ENCODE data around the gene ANKRD40CL.
A peak's percentile ranks its signal among the peaks of the same experiment; 100 is the strongest.

The ANKRD40CL gene

GRCh38 chr17:50785946-50786570 is 18.7 kb upstream of the ANKRD40CL start:
- DNase-seq: no peak

DNA sequence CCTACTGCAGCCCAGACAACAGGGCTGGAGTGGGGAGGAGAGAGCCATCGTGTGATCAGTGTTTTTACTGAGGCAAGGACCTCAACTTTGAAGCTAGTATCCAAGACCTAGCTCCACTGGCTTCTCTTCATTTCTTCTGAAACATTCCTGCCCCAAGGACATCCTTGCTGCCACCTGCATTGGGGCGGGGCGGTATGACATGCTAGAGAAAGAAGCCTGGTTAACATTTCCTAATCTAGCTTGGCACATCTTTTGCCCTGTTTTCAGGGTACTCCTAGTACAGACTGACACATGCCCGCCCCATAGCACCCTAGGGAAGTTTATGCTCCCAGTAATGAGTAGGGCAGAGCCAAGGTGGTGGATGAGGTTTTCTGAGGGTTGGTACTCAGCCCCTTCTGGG is 17.8 kb upstream of the ANKRD40CL start:
- DNase-seq: no peak

- no peak for DNase-seq
These were observed 16.6 kb upstream of the ANKRD40CL start for GRCh38 chr17:50783905-50784304.

- DNase-seq: peak; percentile 66 to 96
These were observed 15.9 kb upstream of the ANKRD40CL start for GRCh38 chr17:50783193-50783660.

DNA sequence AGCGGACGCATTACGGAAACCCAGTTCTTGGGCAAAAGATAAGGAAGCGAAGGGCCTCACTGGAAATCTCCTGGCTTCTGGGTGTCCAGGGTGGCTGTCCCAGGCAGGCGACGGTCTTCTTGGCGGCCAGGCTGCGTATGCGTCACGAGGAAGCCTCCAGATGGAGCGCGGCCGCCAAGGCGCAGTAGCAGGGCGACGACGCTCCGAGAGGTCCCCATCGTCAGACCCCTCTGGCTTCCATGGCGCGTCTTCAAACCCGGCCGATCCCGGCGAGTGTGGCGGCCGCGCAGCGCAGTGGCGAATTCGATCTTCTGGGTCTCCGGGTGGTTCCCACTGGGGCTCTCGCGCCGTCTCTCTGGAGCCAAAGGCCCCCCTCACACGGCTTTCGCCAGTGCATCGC is 13.8 kb upstream of the ANKRD40CL start:
- DNase-seq: no peak

GRCh38 chr17:50779747-50780353 is 12.5 kb upstream of the ANKRD40CL start:
- DNase-seq: no peak

GRCh38 chr17:50778988-50779387 is 11.7 kb upstream of the ANKRD40CL start:
- no peak for DNase-seq

GRCh38 chr17:50778471-50778870 is 11.2 kb upstream of the ANKRD40CL start:
- no peak for DNase-seq

DNA sequence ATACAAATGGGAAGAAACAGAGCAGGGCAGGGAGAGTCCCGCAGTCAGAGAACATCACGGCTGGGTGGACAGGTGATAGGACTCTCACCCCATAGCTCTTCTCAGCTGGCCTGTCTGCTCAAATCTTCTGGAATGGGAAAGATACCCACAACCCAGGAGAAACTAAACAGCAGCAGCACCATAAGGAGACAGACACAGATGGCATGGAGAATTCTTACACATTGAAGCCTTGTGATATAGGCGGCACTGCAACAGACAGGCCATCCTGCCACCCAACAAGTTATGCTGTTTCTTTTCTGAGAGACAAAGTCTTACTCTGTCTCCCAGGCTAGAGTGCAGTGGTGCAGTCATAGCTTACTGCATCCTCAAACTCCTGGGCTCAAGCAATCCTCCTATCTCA is 8.6 kb upstream of the ANKRD40CL start:
- DNase-seq: no peak

DNA sequence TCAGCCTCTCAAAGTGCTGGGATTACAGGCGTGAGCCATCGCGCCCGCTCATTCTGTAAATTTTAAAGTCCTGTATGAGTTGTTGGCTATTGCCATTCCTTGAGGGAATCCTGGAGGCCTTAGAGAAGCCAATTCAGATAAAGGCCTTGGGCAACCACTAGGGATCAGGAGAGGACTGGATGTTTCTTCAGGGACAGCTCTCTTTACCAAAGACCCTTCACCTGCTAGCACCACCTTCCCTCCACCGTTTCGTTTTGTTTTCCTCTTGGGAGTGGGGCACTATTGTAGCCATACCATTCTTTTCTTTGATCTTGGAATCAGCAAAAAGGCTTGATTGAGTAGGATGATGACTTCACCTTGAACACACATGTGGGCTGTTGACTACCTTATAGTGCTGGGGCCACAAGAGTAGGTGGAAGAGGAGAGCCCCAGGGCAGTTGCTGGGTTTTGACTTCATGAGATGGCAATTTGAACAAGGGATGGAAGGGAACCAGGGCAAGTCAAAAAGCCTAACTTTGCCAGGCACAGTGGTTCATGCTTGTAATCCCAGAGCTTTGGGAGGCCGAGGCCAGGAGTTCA is 7.0 kb upstream of the ANKRD40CL start:
- DNase-seq: no peak

DNA sequence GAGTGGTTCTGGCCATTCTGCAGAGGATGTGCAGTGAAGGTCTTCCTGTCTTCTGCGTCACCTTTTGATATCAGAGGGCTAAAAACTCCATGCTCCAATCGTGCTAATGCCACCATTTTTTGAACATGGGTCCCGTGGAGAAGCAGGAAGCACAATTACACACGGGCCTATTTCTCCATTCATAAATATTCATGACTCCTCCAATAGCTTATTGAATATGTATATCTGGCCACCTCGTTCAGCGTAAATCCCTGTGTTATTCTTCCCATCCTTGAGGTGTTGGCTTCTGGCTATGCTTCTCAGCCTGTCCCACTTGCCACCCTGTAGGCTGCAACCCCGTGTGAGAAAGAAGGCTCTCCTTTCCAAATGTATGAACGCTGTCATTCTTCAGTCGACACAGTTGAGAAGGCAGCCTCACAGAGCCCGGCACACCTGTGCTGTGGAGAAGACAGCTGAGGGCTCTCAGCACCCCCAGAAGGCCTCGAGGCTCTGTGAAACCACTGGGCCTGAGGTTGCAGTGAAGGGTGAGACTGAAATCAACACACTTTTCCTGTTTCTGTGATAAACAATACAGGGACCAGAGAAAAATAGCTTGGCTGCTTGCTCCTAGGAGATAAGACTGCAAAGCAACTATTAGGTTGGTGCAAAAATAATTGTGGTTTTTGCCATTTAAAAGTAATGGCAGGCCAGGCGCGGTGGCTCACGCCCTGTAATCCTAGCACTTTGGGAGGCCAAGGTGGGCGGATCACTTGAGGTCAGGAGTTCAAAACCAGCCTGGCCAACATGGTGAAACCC is 4.9 kb upstream of the ANKRD40CL start:
- DNase-seq: no peak

GRCh38 chr17:50770346-50770745 is 3.0 kb upstream of the ANKRD40CL start:
- DNase-seq: no peak

GRCh38 chr17:50769884-50770283 is 2.6 kb upstream of the ANKRD40CL start:
- no peak for DNase-seq

- DNase-seq: no peak
These were observed 1.0 kb upstream of the ANKRD40CL start for GRCh38 chr17:50768346-50768761.

- no peak for DNase-seq
These were observed 288 bp downstream of the ANKRD40CL start for GRCh38 chr17:50767030-50767429.

- no peak for DNase-seq
These were observed 895 bp downstream of the ANKRD40CL start for GRCh38 chr17:50766222-50767023.

GRCh38 chr17:50765454-50766221 is 1.7 kb downstream of the ANKRD40CL start:
- DNase-seq: peak; percentile 58 to 62

- no peak for DNase-seq
These were observed 2.6 kb downstream of the ANKRD40CL start for GRCh38 chr17:50764734-50765149.

DNA sequence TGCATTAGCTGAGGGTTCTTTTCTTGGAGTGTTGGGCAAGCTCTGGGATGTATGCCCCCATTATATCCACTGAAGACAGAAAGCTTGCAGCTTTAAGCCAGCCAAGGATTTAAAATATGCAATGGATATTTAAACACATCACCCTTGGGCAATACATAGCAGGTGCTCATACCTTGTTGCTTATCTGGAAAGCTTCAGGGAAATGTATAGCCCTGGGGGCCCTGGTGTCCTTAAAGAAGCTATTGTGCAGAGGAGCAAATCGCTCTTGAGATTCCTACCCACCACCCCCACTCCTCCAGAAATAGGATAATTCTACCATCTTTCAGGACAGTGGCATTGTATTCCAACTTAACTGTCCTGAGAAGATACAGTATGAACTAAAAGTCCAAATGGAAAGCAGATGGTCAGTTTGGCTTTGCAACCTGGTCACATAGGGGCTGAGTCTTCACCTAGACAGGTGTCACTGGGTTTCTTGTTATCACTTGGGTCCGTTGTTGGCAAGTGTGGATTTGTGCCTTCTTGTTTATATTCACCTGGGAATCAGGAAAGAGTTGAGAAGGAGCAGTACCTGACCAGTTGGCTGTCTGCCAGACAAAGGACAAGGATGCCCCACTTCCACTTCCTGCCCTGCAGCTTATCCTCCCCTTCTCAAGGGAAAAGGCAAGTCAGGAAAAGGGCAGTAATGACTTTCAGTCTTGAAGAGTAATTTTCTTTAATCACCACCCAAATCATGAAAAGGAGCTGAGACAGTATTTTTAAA is 3.4 kb downstream of the ANKRD40CL start:
- DNase-seq: no peak

DNA sequence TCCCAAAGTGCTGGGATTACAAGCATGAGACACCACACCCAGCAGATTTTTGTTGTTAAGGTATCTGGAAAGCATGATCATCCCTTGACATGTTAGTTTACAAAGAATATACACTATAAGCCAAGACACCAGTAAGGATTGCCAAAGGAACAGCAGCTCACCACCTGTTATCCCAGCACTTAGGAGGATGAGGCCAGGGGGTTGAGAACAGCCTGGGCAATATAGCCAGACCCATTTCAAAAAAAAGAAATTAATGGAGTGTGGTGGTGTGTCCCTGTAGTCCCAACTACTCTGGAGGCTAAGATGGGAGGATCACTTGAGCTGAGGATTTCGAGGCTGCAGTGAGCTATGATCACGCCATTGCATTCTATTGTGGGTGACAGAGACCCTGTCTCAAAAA is 5.1 kb downstream of the ANKRD40CL start:
- no peak for DNase-seq

GRCh38 chr17:50758989-50759544 is 8.3 kb downstream of the ANKRD40CL start:
- DNase-seq: no peak
